ENCODE results near the gene CFAP100. TPM values are rescaled to one million over a fixed set of nuclear protein-coding genes. Genes with fewer than 3 reads are reported as not detected.

The CFAP100 gene
- total RNA-seq, 2 donors from 2014 or later: not detected

DNA sequence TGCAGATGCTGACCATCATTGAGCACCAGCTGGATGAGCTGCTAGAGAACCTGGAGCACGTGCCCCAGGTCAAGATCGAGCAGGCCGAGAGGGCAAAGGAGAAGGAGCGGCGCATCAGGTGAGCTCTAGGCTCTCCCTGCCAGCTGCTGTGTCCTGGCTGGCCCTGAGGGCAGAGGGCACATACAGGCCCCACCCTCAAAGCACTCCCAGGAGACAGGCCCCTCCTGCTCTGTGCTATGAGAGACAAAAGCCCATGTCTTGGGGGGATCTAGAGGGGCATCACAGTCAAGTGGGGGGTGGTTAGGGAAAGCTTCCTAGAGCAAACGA is 39.5 kb downstream of the CFAP100 start:
- Histone ChIP-seq H3K4me3 (no peak overlapping the region), H3K27me3 (no peaks in the 10 kb centered on the region), H3K4me1 (peaks cover 0 to 13% of the 10 kb centered on the region in 2 donors), H3K27ac (peak overlapping the region in 1 of 2 donors; percentile 70), H3K36me3 (peaks cover 40% of the 10 kb centered on the region), H3K9me3 (peaks cover 0 to 4% of the 10 kb centered on the region in 2 donors)
- DNase-seq (ENCODE audit: low spot score): peak; percentile 1
- TF ChIP-seq, protein P1, sequence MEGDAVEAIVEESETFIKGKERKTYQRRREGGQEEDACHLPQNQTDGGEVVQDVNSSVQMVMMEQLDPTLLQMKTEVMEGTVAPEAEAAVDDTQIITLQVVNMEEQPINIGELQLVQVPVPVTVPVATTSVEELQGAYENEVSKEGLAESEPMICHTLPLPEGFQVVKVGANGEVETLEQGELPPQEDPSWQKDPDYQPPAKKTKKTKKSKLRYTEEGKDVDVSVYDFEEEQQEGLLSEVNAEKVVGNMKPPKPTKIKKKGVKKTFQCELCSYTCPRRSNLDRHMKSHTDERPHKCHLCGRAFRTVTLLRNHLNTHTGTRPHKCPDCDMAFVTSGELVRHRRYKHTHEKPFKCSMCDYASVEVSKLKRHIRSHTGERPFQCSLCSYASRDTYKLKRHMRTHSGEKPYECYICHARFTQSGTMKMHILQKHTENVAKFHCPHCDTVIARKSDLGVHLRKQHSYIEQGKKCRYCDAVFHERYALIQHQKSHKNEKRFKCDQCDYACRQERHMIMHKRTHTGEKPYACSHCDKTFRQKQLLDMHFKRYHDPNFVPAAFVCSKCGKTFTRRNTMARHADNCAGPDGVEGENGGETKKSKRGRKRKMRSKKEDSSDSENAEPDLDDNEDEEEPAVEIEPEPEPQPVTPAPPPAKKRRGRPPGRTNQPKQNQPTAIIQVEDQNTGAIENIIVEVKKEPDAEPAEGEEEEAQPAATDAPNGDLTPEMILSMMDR (IDR thresholded peaks at IDR 0.05): no peak

DNA sequence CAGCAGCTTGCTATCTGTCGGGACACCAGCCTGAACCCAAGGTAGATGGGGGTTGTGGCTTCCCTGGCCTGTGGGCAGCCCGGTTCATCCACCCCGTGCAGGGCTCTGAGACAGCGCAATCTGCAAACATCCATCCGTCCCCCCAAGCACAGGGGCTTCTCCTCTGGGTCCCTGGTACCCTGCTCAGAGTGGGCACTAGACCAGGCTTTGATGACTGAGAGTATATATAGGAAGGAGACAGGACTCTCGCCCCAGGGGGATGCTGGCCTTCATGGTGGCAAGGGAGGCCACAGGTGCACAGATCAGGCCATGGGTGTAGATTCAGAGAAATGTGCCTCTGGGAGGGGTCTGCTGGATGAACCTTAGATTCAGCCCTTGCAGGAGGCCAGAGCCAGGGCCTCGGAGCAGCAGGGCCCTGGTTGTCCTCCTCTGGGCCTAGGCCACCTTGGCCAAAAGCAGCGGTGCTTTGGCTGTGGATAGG is 40.3 kb downstream of the CFAP100 start:
- peaks cover 0 to 4% of the 10 kb centered on the region in 2 donors for H3K9me3 ChIP-seq
- no peaks in the 10 kb centered on the region for H3K27me3 ChIP-seq
- TF ChIP-seq, protein P1 (IDR thresholded peaks at IDR 0.05): no peak
- H3K4me3 ChIP-seq: no peak overlapping the region
- H3K36me3 ChIP-seq: peaks cover 47% of the 10 kb centered on the region
- H3K4me1 ChIP-seq: peaks cover 0 to 13% of the 10 kb centered on the region in 2 donors
- no peak overlapping the region for H3K27ac ChIP-seq
- peak; percentile 49 for DNase-seq (ENCODE audit: low spot score)

DNA sequence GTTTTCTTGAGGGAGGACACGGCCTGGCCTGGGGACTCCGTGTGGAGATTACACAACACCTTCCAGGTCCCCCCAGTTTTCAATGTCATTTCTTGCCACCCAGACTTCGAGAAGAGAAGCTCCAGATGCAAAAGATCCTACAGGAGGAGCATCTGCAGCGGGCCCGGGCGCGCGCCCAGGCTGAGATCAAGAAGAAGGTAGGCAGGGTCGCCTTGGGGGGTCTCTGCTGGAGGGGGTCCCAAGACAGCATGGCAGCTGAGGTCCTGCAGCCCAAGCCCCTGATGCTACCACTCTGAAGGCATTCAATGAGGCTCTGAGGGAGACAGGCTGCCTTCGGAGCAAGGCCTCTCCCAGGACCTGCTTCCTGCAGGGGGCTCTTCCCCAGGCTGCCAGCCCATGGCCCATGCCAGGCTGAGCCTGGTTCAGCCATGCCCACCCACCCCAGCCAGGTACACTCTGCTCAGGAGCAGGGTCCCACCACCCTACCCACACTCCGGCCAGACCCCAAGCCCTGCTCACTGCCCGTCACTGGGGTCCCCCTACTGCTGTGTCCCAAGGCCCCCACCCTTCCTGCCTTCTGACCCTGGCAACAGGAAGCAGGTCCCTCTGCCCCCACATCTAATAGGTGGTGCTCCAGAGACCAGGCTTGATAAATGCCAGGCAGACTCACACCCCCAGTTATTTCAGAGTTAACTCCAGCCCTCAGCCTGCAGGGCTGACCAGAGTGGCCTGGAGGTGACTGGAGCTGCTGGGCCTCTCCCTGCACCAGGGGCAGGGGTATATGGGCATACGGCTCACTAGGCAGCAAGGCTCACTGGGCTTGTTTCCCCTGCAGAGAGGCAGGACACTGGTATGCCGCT is 41.0 kb downstream of the CFAP100 start:
- peaks cover 0 to 13% of the 10 kb centered on the region in 2 donors for H3K4me1 ChIP-seq
- peaks cover 0 to 3% of the 10 kb centered on the region in 2 donors for H3K9me3 ChIP-seq
- TF ChIP-seq, protein P1 (IDR thresholded peaks at IDR 0.05): no peak
- no peaks in the 10 kb centered on the region for H3K27me3 ChIP-seq
- H3K27ac ChIP-seq: no peak overlapping the region
- peak; percentile 32 for DNase-seq (ENCODE audit: low spot score)
- peaks cover 47% of the 10 kb centered on the region for H3K36me3 ChIP-seq
- no peak overlapping the region for H3K4me3 ChIP-seq

DNA sequence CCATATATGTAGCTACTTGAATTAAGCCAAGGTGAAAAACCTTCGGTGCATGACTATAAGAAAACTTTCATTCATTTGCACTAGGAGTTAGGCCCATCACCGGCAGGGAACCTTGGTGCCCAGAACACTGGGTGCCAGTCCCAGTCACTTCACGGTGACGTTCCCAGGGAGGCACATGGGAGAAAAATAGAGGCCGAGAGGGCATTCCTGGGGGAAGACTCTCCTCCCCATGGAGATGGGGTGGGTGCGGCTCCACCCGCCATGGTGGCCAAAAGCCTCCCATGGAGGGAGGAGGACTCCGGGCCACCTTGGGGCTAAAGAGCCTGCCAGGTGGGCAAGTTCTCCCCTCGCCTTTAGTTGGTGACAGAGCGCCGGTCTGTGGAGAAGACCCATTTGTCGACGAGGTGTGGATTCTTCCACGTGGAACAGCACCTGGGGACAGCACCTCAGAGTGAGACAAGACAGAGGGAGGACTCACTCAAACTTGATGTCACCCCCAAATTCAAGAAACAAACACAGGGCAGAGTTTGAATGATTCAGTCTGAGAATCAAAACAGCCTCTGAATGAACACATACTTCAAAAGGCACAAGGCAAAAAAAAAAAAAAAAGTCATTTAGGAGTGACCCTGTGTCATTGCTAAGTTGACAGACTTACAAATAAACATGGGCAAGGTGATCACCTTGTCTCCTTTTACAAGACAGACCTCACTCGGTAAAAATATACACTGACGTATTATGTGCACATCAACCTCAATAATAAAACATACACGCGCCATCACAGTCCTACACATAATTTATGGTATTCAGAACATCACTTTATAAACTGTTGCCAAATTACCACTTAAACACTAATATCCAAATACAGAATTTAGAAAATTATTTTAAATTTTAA is 42.4 kb downstream of the CFAP100 start:
- Histone ChIP-seq H3K27ac (no peak overlapping the region), H3K36me3 (peaks cover 47% of the 10 kb centered on the region), H3K4me1 (peaks cover 0 to 13% of the 10 kb centered on the region in 2 donors), H3K9me3 (no peaks in the 10 kb centered on the region), H3K4me3 (no peak overlapping the region), H3K27me3 (no peaks in the 10 kb centered on the region)
- TF ChIP-seq, protein P1 (IDR thresholded peaks at IDR 0.05): no peak
- DNase-seq (ENCODE audit: low spot score): peak; percentile 21

DNA sequence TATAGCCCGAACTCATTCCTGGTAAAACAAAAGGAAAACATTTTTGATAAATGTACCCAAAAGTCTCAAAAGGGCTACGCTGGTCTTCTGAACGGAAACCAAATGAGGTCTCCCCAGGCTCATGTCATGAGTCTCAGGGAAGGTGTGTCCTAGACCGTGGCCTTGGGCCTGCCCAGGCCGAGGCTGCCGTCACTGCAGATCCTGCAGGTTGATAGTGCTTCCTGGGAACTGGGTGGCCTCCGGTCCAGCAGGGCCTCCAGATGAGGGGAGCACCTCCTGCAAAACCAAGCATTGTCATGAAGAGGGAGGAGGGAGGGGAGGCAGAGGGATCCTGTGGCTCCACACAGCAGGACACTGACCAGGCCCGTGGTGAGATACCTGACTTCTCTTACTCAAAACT is 43.5 kb downstream of the CFAP100 start:
- H3K27me3 ChIP-seq: no peaks in the 10 kb centered on the region
- H3K9me3 ChIP-seq: no peaks in the 10 kb centered on the region
- H3K27ac ChIP-seq: no peak overlapping the region
- no peak overlapping the region for H3K4me3 ChIP-seq
- peaks cover 50% of the 10 kb centered on the region for H3K36me3 ChIP-seq
- TF ChIP-seq, protein P1 (IDR thresholded peaks at IDR 0.05): no peak
- peaks cover 0 to 9% of the 10 kb centered on the region in 2 donors for H3K4me1 ChIP-seq
- DNase-seq (ENCODE audit: low spot score): peak; percentile 9
